Measurements from ENCODE around the gene ARL3.

GRCh38 chr10:102701796-102702195, 12.4 kb downstream of the ARL3 start:
- no peak for TF ChIP-seq CTCF (IDR thresholded peaks at IDR 0.05)
- TF ChIP-seq EP300 (IDR thresholded peaks at IDR 0.05; ENCODE audit: low read depth): no peak
- no peak for TF ChIP-seq POLR2A (IDR thresholded peaks at IDR 0.05)
